Measurements from ENCODE around the gene ZNF77.
A peak's percentile ranks its signal among the peaks of the same experiment; 100 is the strongest.
"Not testable (repeated sequence)": the region's sequence is repeated elsewhere in the genome, so short reads cannot be mapped to it uniquely, and the experiment has no call there.

ZNF77 gene

DNA sequence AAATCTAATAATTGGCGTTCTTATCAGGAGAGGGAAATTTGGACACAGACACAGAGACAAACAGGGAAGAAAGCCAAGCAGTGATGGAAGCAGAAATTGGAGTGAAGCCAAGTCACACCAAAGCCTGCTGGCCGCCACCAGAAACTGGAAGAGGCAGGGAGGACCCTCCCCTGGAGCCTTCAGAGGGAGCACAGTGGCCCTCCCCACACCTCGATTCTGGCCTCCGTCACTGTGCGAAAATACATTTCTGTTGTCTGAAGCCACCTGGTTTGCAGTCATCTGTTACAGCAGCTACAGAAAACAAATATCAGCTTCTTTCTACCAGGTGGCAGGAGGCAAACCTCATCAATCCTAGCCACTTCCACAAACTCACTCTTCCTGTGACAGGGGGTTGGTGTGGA, 24.3 kb upstream of the ZNF77 start:
- DNase-seq = no peak

DNA sequence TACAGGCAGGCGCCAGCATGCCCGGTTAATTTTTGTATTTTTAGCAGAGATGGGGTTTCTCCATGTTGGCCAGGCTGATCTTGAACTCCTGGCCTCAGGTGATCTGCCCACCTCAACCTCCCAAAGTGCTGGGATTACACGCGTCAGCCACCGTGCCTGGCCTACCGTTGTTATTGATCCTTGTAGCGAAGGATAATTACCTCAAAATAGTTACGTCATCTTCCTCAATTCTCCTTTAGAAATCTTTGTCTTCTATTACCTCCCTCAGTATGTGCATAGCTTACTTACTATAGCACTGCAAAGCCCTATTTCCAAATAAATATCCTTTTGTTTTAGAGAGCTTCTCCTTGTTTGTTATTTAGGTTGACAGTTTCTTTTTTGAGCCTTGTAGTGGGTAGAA, 23.2 kb upstream of the ZNF77 start:
- DNase-seq = no peak

GRCh38 chr19:2964874-2965273, 20.1 kb upstream of the ZNF77 start:
- no peak for DNase-seq

GRCh38 chr19:2963631-2964030, 18.9 kb upstream of the ZNF77 start:
- not testable (repeated sequence) for DNase-seq

GRCh38 chr19:2963122-2963521, 18.4 kb upstream of the ZNF77 start:
- DNase-seq = no peak

GRCh38 chr19:2962018-2962670, 17.4 kb upstream of the ZNF77 start:
- no peak for DNase-seq

- DNase-seq = no peak
Measured at GRCh38 chr19:2960120-2960519, 15.3 kb upstream of the ZNF77 start.

DNA sequence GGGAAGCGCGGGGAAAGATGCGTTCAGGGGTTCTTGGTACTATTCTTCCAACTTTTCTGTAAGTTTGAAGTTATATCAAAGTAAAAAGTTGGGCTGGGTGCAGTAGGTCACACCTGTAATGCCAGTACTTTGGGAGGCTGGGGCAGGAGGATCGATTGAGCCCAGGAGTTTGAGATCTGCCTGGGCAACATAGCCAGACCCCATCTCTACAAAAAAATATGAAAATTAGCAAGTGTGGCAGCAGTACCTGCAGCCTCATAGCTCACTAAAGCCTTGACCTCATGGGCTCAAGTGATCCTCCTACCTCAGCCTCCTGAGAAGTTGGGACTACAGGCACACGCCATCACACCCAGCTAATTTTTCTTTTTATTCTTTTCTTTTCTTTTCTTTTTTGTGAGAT, 12.4 kb upstream of the ZNF77 start:
- no peak for DNase-seq

- no peak for DNase-seq
Measured at GRCh38 chr19:2952953-2953481, 8.2 kb upstream of the ZNF77 start.

DNA sequence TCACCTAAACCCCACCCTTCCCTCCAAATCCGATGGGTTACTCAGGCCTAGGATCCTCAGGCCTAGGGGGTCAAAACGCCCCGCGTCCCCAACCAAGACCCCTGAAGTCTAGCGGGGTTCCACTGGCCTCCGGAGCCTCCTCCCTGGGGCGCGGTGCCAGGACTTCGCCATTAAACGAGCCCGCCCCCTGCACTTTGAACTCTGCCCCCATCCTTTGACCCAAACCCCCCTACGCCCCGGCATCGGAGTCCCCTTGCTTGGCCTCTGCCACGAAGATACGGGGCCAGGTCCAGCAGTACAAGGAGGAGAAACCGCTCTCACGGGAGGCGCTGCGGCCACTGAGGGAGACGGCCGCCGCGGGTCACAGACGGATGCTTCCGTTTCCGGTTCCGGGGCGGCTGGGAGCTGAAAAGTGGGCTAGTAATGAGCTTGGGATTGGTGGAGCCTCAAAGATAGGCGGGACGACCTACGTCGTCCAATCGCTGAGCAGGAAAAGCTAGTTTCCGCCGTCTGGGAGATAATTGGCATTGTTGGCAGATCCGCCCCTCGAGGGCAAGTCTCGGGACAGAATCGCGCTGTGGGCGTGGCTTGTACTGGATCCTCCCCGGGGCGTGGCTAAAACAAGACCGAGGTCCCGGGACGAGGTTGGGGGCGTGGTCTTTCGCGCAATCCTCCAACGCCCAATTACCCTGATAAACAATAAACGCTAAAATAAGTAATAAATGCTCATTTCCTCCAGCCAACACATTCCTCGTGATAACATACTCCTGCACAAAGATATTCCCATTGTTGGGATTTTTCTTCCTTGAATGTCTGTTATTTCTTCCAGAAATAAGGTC, 5.7 kb upstream of the ZNF77 start:
- DNase-seq = peak; percentile 100

GRCh38 chr19:2949939-2950285, 5.1 kb upstream of the ZNF77 start:
- no peak for DNase-seq

DNA sequence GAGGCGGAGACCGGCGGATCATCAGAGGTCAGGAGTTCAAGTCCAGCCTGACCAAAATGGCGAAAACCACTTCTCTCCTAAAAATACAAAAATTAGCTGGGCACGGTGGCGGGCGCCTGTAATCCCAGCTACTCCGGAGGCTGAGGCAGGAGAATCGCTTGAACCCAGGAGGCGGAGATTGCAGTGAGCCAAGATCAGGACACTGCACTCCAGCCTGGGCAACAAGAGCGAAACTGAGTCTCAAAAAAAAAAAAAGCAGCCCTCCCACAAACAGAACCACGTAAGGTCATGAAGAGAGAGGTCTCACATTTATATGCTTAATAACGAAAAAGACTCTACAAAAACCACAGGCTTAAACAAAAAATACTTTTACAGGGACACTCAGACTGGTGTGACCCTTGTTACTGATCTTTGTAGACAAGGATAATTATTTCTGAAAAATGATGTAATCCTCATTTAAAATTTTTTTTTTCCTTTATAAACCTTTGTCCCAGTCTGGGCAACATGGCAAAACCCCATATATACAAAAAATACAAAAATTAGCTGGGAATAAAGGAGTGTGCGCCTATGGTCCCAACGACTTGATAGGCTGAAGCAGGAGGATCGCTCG, 909 bp upstream of the ZNF77 start:
- DNase-seq = no peak

GRCh38 chr19:2944403-2944774, 382 bp downstream of the ZNF77 start:
- no peak for DNase-seq

DNA sequence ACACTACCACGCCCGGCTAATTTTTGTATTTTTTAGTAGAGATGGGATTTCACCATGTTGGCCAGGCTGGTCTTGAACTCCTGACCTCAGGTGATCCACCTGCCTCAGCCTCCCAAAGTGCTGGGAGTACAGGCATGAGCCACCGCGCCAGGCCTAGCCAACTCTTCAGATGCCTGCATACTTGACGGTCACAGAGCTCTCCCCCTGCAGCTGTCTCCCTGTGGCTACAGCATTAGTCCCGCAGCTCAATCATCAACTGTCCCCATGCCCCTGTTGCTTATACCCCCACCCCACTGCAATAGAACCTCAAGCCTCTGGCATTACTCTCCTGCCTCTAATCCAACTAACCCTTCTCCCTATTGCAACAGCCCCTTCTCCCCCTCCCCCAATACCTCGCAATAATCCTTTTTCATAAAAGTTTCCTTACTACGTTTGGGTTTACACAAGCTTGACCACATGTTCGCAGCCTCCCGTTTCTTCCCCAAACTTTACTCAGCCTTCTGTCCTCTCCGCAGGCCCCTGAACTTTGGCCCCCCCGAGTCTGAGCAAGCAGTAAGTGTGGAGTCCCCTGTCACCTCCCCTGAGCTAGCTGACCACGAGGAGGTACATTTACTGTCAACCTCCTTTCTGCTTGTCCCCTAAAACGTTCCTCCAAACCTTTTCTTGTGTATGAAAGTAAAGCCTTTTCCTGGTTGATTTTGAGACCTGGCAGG, 1.7 kb downstream of the ZNF77 start:
- no peak for DNase-seq

DNA sequence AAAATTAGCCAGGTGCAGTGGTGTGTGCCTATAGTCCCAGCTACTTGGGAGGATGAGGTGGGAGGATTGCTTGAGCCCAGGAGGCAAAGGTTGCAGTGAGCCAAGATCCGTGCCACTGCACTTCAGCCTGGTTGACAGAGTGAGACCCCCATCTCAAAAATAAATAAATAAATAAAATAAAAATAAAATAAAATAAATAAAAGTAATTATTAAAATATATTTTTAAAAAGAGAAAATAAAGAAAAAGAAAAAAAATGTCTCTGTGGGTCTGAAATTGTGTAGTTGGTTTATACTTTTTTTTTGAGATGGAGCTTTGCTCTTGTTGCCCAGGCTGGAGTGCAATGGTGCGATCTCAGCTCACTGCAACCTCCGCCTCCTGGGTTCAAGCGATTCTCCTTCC, 8.9 kb downstream of the ZNF77 start:
- not testable (repeated sequence) for DNase-seq

DNA sequence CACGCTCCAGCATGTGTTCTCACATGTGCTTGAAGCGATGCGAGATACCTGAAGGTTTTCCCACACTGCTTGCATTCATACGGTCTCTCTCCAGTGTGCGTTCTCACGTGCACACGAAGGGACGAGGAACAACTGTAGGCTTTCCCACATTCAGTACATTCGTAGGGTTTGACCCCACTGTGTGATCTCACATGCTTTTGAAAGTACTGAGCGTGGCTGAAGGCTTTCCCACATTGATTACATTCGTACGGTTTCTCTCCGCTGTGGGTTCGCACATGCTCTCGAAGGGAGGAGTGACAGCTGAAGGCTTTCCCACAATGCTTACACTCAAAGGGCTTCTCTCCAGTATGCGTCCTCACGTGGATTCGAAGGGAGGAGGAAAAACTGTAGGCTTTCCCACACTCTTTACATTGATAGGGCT, 11.3 kb downstream of the ZNF77 start:
- DNase-seq = no peak

DNA sequence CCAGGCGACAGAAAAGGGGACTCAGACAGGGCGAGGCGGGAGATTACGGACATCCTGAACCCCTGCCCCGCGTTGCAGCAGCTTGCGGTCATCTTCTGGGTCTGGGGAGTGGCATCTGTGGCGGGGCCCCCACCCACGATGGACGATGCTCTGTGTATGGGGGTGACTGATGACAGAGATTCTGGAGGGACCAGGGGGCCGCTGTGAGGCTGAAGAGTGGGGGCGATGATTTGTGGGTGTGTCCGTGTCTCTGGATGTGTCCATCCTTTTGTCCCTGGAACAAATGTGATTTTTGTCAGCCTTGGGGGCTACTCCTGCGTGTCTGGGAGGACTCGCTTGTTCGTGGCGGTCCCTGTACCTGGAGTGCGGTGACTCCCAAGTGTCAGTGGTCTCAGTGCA, 17.7 kb downstream of the ZNF77 start:
- no peak for DNase-seq

DNA sequence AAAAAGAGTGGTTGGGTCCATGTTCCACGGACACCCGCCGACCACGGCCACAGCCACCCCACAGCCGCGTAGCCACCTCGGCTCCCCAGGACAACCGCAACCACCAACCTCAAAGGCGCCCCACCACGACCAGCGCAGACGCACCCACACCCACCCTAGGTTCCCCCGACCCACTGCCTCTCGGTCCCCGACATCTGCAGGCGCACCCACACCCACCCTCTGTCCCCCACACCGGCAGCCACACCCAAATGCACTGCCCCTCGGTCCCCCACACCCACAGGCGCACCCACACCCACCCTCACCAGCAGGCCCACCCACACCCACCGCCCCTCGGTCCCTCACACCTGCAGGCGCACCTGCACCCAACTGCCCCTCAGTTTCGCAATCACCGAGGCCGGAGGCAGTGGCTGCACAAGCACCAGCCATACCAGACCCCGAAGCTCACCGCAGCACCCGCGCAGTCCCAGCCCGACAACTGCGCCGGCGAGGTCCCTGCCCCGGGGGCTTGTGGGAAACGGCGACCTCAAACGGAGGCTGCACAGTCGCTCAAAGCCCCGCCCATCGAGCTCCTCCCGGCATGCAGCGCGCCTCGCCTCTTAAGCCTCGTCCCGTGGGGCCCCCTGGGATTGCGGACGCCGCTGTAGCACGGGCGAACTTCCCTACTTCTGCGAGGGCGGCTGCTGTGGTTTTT, 18.3 kb downstream of the ZNF77 start:
- no peak for DNase-seq

DNA sequence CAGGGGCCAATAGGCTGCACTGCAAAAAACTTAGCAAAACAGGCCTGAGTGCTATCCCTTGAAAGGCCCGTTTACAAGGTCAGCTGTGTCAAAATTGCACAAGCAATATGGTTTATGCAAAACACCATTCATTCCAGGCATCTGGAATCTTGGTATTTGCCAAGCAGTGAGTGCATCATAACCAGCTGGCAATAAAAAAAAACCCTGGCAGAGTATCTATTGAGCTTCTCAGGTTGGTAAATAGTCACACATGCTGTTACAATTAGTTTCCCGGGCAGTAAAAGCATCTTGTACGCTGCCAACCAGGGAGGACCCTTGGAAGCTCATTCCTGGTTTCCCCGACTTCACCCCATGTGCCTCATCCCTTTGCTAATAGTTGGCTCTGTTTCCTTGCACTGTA, 21.3 kb downstream of the ZNF77 start:
- peak; percentile 9 for DNase-seq

DNA sequence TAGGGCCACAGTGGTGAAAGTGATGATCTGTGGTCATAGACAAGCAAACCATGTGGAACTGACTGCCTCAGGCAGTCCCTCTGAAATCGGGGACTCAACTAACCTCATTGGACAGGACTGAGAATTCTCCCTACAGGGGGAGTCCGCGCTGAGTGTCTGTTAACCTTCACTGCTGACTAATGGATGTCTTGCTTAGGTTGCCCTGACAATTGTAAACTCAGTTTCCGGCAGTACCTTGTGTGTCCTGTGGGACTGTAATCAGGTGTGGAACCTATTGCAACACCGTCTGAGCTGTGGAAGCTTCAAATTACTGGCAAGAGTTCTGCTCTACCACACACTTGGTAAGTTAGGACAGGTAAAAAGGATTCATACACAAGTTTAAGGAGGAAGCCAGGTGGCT, 21.8 kb downstream of the ZNF77 start:
- DNase-seq = peak; percentile 42

DNA sequence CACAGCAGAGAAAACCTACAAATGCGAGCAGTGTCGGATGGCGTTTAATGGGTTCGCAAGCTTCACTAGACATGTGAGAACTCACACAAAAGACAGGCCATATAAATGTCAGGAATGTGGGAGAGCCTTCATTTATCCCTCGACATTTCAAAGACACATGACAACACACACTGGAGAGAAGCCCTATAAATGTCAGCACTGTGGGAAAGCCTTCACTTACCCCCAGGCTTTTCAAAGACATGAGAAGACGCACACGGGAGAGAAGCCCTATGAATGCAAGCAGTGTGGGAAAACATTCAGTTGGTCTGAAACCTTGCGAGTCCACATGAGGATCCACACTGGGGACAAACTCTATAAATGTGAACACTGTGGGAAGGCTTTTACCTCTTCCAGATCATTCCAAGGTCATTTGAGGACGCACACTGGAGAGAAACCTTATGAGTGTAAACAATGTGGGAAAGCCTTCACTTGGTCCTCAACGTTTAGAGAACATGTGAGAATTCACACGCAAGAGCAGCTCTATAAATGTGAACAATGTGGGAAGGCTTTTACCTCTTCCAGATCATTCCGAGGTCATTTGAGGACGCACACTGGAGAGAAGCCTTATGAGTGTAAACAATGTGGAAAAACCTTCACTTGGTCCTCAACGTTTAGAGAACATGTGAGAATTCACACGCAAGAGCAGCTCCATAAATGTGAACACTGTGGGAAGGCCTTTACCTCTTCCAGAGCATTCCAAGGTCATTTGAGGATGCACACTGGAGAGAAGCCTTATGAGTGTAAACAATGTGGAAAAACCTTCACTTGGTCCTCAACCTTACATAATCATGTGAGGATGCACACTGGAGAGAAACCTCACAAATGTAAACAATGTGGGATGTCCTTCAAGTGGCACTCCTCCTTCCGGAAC, 27.2 kb downstream of the ZNF77 start:
- DNase-seq = peak; percentile 2

GRCh38 chr19:2912306-2912705, 32.5 kb downstream of the ZNF77 start:
- no peak for DNase-seq

Data from activated effector memory CD4-positive, alpha-beta T cell treated with anti-CD3 and anti-CD28 coated beads, Interleukin-2, amount 50 U/mL, for 16 hours (primary cell).